Calu3 (cell line): ENCODE measurements around the gene GNPNAT1. TPM values are rescaled to one million over a fixed set of nuclear protein-coding genes. Genes with fewer than 3 reads are reported as not detected.

ENCODE experiments used
- BruUV-seq: library from RNA; stranded (reverse); fragments of 400-500 nt; replicated peaks from 2 replicates; lab custom pipeline; 2021; lab: Mats Ljungman, UMichigan
- CTCF ChIA-PET: fragments of 300-600 bp; sonication (Branson Sonifier 250); formaldehyde crosslinking; loops from one replicate; lab custom pipeline; 2022; ENCODE audit warnings: antibody characterized with exemption; lab: Charles Lee
- DNase-seq: peaks from one replicate; pipeline ENCODE4 v3.0.0; 2022
- H3K27ac Mint-ChIP-seq: one replicate; pipeline ENCODE4 v1.8.0; 2022; ENCODE audit warnings: mixed read lengths; ENCODE audit not compliant: unreplicated experiment
- H3K27me3 Mint-ChIP-seq: one replicate; pipeline ENCODE4 v1.8.0; 2022; ENCODE audit warnings: mixed read lengths; ENCODE audit not compliant: unreplicated experiment
- H3K36me3 Mint-ChIP-seq: one replicate; pipeline ENCODE4 v1.8.0; 2022; ENCODE audit warnings: mild to moderate bottlenecking, moderate library complexity, mixed read lengths; ENCODE audit not compliant: insufficient read depth, unreplicated experiment
- H3K4me1 Mint-ChIP-seq: one replicate; pipeline ENCODE4 v1.8.0; 2022; ENCODE audit warnings: mild to moderate bottlenecking, low read depth, mixed read lengths; ENCODE audit not compliant: unreplicated experiment
- H3K4me3 Mint-ChIP-seq: one replicate; pipeline ENCODE4 v1.8.0; 2022; ENCODE audit warnings: mild to moderate bottlenecking, low read depth, moderate library complexity, mixed read lengths; ENCODE audit not compliant: unreplicated experiment
- H3K9me3 Mint-ChIP-seq: one replicate; pipeline ENCODE4 v1.8.0; 2022; ENCODE audit warnings: low read depth, mixed read lengths; ENCODE audit not compliant: unreplicated experiment
- CTCF ChIP-seq: fragments of 200-600 bp; IDR thresholded peaks from one replicate; pipeline ENCODE4 v1.8.0; 2022; ENCODE audit warnings: antibody characterized with exemption; ENCODE audit not compliant: unreplicated experiment
- intact Hi-C: fragments of 100-400 bp; cut with micrococcal nuclease; formaldehyde crosslinking; loops from one replicate; pipeline ENCODE4 v1.10.0; 2022; ENCODE audit not compliant: unreplicated experiment
- total RNA-seq: library from RNA; stranded (reverse); gene quantifications from 2 replicates; pipeline ENCODE4 v1.2.3, GENCODE V29; 2022

Gene GNPNAT1
- total RNA-seq, 1 experiment from 2014 or later = 35.8 TPM

GRCh38 chr14:52798826-52799225, 7.4 kb upstream of the GNPNAT1 start:
- H3K9me3 Mint-ChIP-seq = no peaks in the 10 kb centered on the region
- DNase-seq = no peak
- H3K27ac Mint-ChIP-seq = no peak overlapping the region
- H3K4me1 Mint-ChIP-seq = no peaks in the 10 kb centered on the region
- H3K27me3 Mint-ChIP-seq = no peaks in the 10 kb centered on the region
- no peaks in the 10 kb centered on the region for H3K36me3 Mint-ChIP-seq
- no TSS peak for BruUV-seq
- CTCF ChIA-PET = no interaction called here
- no peak overlapping the region for H3K4me3 Mint-ChIP-seq
- intact Hi-C loops = no loop called here
- no peak for TF ChIP-seq CTCF

DNA sequence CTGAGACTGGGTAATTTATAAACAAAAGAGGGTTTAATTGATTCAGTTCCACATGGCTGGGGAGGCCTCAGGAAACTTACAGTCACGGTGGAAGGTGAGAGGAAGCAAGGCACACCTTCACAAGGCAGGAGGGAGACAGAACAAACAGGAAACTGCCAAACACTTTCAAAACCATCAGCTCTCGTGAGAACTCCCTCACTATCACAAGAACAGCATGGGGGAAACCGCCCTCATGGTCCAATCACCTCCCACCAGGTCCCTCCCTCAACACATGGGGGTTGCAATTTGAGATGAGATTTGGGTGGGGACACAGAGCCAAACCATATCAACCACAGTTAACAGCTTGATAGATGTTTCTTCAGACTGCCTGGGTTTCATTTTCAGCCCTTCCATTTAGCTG, 6.2 kb upstream of the GNPNAT1 start:
- CTCF ChIA-PET = no interaction called here
- H3K4me1 Mint-ChIP-seq = no peaks in the 10 kb centered on the region
- H3K4me3 Mint-ChIP-seq = no peak overlapping the region
- intact Hi-C loops = no loop called here
- no peak for TF ChIP-seq CTCF
- H3K36me3 Mint-ChIP-seq = no peaks in the 10 kb centered on the region
- no peak for DNase-seq
- H3K9me3 Mint-ChIP-seq = no peaks in the 10 kb centered on the region
- no peak overlapping the region for H3K27ac Mint-ChIP-seq
- H3K27me3 Mint-ChIP-seq = no peaks in the 10 kb centered on the region
- no TSS peak for BruUV-seq

GRCh38 chr14:52793061-52793460, 1.7 kb upstream of the GNPNAT1 start:
- H3K4me1 Mint-ChIP-seq = peaks cover 6% of the 10 kb centered on the region
- CTCF ChIA-PET = no interaction called here
- peaks cover 26% of the 10 kb centered on the region for H3K36me3 Mint-ChIP-seq
- no peaks in the 10 kb centered on the region for H3K27me3 Mint-ChIP-seq
- H3K27ac Mint-ChIP-seq = no peak overlapping the region
- BruUV-seq = no TSS peak
- no peak for DNase-seq
- no peak for TF ChIP-seq CTCF
- intact Hi-C loops = no loop called here
- no peaks in the 10 kb centered on the region for H3K9me3 Mint-ChIP-seq
- no peak overlapping the region for H3K4me3 Mint-ChIP-seq

DNA sequence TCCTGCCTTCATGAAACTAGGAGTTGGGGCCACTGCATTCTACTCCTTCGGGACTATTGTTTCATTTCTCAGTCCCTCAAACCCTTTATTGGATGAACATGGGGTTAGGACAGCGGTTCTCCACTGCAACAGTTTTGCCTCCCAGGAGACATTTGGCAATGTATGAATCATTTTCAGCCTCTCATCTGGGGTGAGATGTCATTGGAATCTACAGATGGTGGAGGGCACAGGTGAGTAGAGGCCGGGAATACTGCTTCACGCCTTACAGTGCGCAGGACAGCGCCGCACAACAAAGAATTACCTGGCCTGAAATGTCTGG, 649 bp upstream of the GNPNAT1 start:
- Mint-ChIP-seq H3K27me3 (no peaks in the 10 kb centered on the region), H3K4me3 (peak overlapping the region; percentile 88), H3K4me1 (peaks cover 6% of the 10 kb centered on the region), H3K27ac (peak overlapping the region; percentile 98), H3K36me3 (peaks cover 26% of the 10 kb centered on the region), H3K9me3 (no peaks in the 10 kb centered on the region)
- CTCF ChIA-PET = interaction anchor here (0.6 kb wide), 2 partner anchors 61 to 78 kb away, joined by 4 to 9 read pairs; no protein-coding TSS in a partner anchor
- TSS peak; percentile 86 for BruUV-seq
- DNase-seq = no peak
- intact Hi-C loops = no loop called here
- TF ChIP-seq CTCF = no peak
